HG03558 (cell line): ENCODE data around the gene SLC16A9.
A peak's percentile ranks its signal among the peaks of the same experiment; 100 is the strongest.
"Not testable (repeated sequence)": the region's sequence is repeated elsewhere in the genome, so short reads cannot be mapped to it uniquely, and the experiment has no call there.

Experiments used
- ATAC-seq: cut with Tn5 transposase; IDR thresholded peaks from one replicate; pipeline ENCODE4 v1.9.1; 2021; ENCODE audit warnings: moderate number of reproducible peaks; ENCODE audit not compliant: unreplicated experiment; ENCODE audit errors: extremely low read depth

The SLC16A9 gene

DNA sequence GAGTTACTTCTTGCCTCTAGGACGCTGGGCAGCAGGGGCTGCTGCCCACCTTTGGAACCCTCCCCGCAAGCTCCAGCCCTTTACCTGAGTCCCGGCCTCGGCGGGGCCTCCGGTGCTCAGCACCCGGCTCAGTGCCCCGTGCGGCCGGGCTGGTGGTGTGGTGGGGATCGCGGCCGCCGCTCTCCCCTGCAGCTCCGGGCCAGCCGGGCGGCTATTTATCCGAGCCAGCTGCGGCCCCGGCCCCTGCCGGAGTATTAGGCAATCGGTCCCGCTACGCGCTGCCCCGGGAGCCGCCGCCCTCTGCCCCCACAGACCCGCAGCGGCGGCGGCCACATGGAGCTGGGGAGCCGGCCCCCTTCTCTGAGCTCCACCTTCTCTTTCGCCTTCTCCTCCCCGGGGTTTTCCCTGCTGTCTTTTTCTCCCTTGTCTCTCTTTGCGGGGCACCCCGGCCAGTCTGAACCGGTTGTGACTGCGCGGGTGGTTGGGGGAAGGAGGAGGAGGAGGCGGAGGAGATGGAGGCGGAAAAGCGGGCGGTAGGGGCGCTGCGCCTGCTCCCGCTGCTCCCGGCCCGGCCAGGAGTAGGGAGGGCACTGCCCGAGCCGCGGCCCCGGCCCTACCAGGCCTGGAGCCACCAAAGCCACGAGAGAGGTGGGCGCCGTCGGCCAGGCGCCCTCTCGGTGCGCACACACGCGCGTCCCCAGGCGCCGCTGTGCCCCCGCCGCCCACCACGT lies at the start of gene SLC16A9:
Gene SLC16A9, minus strand, starts transcription at position 456 of the 731 bp plus-strand sequence. CDS start 25,559 bp downstream, outside the sequence.
- peak; percentile 75 for ATAC-seq

GRCh38 chr10:59757966-59758365 lies 48.3 kb upstream of the SLC16A9 start:
- no peak for ATAC-seq

- no peak for ATAC-seq
Measured at GRCh38 chr10:59754951-59755350, 45.3 kb upstream of the SLC16A9 start.

DNA sequence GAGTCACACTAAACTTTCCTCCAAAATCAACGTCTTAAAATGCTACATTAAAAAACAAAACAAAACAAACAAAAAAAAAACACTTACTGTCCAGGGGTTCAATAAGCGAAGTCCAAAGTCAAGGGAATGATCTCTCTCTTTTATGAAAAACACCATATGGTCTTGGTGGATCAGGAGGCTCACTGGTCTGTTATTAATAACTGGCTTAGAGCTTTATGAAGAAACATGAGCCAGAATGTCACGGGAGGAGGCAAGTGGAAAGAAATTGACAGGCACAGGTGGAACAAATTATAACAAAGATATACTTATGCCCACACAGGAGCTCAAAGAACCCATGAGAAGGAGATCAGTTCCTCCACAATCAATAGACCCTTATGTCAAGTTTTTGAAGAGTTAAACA lies 43.6 kb upstream of the SLC16A9 start, which contains the start of gene MRLN:
Gene MRLN, minus strand, starts transcription at position 189 of the 400 bp plus-strand sequence.
- no peak for ATAC-seq

DNA sequence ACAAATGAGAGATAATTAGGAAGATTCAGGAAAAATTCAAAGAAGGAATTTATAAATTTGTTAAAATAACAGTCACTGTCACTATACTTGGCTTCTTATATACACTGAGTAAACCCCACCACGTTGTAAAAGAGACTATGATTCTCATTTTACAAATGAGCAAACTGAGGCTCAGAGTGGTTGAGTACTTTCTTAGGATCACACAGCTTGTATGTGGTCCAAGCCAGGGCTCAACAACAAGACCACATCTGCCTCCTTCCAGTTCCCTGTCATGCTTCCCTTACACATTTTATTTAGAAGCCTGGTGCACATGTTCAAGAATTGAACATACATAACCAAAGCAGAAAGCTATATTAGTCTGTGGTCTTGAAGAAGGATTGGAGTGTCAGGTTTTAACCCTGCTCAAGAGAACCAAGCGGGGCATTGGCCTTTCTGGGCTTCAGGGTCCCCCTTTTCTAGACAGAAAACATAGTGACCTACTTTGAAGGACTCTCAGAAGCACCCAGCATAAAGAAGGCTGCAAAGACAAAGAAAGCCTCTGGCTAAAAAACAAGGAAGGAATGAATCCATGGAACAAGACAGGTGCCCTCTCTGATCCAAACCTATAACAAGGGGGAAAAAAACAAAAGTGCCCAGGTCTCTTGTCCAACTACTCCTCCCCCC lies 42.8 kb upstream of the SLC16A9 start:
- no peak for ATAC-seq

GRCh38 chr10:59750155-59750945 lies 40.7 kb upstream of the SLC16A9 start:
- ATAC-seq: no peak

GRCh38 chr10:59748834-59749233 lies 39.2 kb upstream of the SLC16A9 start:
- ATAC-seq: peak; percentile 75

DNA sequence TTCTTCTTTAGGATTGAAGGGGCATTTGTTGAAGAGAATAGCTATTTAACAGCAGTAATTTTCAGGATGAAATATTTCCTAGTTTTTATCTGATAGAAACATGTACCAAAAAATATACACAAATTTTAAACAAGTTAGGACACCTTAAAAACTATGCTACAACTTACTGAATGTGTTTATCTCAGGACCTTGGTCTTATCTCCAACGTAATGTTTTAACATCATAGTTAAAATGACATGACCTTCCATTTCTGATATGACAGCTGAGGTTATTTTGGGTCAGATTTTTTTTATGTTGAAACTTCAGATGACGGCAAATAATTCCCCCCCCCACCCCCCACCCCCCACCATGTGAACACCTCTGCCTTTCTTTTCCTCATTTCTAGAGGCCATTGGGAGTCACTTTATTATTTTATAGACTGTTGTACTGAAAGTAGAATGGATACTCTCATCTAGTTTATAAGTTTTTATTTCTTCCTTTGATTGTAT lies 35.6 kb upstream of the SLC16A9 start:
- no peak for ATAC-seq

DNA sequence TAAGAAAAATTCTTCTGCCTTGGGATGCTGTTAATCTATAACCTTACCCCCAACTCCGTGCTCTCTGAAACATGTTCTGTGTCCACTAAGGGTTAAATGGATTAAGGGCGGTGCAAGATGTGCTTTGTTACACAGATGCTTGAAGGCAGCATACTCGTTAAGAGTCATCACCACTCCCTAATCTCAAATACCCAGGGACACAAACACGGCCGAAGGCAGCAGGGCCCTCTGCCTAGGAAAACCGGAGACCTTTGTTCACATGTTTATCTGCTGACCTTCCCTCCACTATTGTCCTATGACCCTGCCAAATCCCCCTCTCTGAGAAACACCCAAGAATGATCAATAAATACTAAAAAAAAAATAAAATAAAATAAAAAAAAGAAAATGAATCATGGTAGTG lies 35.1 kb upstream of the SLC16A9 start:
- ATAC-seq: not testable (repeated sequence)

- not testable (repeated sequence) for ATAC-seq
Measured at GRCh38 chr10:59744156-59744555, 34.5 kb upstream of the SLC16A9 start.

GRCh38 chr10:59741583-59741982 lies 31.9 kb upstream of the SLC16A9 start:
- ATAC-seq: no peak

- ATAC-seq: no peak
Measured at GRCh38 chr10:59741048-59741447, 31.4 kb upstream of the SLC16A9 start.

GRCh38 chr10:59736749-59737148 lies 27.1 kb upstream of the SLC16A9 start:
- no peak for ATAC-seq

DNA sequence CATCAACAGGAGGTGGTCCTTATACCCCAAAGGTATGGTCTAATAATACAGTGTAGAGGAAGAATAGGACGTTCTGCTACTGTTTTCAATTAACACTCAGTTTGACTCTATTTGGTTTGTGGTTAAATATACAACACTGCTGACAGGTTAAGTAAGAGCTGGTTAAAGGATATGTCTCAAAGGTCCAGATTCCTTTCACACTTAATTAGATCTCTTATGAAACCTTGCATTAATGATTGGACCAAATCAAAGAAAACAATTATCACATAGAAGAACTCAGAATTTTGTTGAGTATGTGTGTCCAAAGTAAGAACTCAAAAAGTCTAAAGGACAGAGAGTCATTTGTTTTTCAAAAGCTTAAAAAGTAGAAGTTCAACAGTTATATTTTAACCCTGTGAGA lies 25.6 kb upstream of the SLC16A9 start:
- no peak for ATAC-seq

GRCh38 chr10:59734014-59734462 lies 24.4 kb upstream of the SLC16A9 start:
- ATAC-seq: no peak

DNA sequence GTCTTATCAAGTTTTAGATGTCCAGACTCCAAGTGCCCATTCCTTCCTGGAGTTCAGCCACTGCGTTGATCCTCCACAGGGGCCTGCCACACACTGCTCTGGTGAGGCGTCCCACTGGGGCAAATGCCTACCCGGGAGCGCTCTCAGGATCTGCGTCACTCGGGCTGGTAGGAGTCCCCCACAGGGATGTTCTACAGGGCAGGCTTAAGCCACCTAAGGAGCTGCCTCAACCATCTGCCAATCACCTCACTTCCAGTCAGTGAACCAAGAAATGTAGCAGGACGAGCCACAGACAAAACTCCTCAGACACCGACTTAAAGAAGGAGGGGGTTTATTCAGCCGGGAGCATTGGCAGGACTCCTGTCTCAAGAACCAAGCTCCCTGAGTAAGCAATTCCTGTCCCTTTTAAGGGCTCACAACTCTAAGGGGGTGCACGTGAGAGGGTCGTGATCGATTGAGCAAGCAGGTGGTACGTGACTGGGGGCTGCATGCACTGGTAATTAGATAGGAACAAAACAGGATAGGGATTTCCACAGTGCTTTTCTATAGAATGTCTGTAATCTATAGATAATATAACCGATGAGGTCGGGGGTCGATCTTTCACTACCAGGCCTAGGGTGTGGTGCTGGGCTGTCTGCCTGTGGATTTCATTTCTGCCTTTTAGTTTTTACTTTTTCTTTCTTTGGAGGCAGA lies 23.8 kb upstream of the SLC16A9 start:
- ATAC-seq: not testable (repeated sequence)

DNA sequence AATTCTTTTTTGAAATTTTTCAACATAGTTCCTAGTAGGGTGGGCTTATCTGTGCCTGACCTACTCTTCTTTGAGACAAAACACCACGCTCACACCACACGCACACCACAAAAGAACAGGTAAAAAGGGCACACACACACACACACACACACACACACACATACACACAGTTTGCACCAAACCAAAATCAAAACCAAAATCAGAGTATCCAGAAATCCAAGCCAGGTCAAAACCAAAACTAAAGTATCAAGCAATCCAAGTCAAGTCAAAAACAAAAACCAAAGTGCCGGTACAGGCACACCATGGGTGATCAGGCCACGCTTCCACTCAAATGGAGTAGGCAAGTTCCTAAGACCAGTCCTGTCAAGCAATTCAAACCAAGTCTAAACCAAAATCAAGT lies 23.2 kb upstream of the SLC16A9 start:
- ATAC-seq: not testable (repeated sequence)

DNA sequence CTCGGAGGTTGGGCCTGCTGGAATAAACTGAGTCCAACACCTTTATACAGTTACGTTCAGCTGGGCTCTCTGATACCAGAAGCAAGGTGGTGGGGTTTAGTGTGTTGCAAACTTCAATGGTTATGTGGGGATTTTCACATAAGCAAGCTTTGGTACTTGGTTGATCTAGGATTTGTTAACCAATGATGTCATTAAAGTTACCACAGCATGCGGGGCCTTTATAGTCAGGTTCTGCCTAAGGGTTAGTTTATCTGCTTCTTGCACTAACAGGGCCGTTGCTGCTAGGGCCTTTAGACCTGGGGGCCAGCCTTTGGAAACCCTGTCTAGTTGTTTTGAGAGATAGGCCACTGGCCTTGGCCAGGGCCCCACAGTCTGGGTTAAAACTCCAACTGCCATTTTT lies 19.5 kb upstream of the SLC16A9 start:
- not testable (repeated sequence) for ATAC-seq

GRCh38 chr10:59724098-59724938 lies 14.7 kb upstream of the SLC16A9 start:
- no peak for ATAC-seq
